Parathyroid adenoma (tissue), 2 donors: Measurements from ENCODE around the gene RNPC3.

Source experiments
- H2AFZ ChIP-seq: fragments of 300-600 bp; sonication (generic); one replicate; pipeline ENCODE4 v1.7.0; 2017; ENCODE audit warnings: antibody characterized with exemption, mild to moderate bottlenecking
- H3K27ac ChIP-seq: fragments of 300-600 bp; sonication (generic); one replicate; pipeline ENCODE4 v1.7.0; 2017
- H3K27me3 ChIP-seq: fragments of 300-600 bp; sonication (generic); one replicate; pipeline ENCODE4 v1.7.0; 2017; ENCODE audit warnings: low read length; ENCODE audit not compliant: control insufficient read depth, insufficient read depth
- H3K36me3 ChIP-seq: fragments of 300-600 bp; sonication (generic); one replicate; pipeline ENCODE4 v1.7.0; 2017; ENCODE audit warnings: low read length; ENCODE audit not compliant: control insufficient read depth, insufficient read depth
- H3K4me1 ChIP-seq: fragments of 300-600 bp; sonication (generic); one replicate; pipeline ENCODE4 v1.7.0; 2017; ENCODE audit warnings: control low read depth
- H3K4me2 ChIP-seq: fragments of 300-600 bp; sonication (generic); one replicate; pipeline ENCODE4 v1.7.0; 2017; ENCODE audit warnings: low read length
- H3K4me3 ChIP-seq: fragments of 300-600 bp; sonication (generic); one replicate; pipeline ENCODE4 v1.7.0; 2017; ENCODE audit warnings: low read depth, low read length
- H3K79me2 ChIP-seq: fragments of 300-600 bp; sonication (generic); one replicate; pipeline ENCODE4 v1.7.0; 2017; ENCODE audit warnings: control low read depth
- H3K9ac ChIP-seq: fragments of 300-600 bp; sonication (generic); one replicate; pipeline ENCODE4 v1.7.0; 2017; ENCODE audit warnings: mild to moderate bottlenecking
- H3K9me3 ChIP-seq: fragments of 300-600 bp; sonication (generic); one replicate; pipeline ENCODE4 v1.7.0; 2017; ENCODE audit warnings: low read length; ENCODE audit not compliant: control insufficient read depth
- TF ChIP-seq, protein P1 (sequence below): fragments of 300-600 bp; sonication (generic); IDR thresholded peaks from one replicate; pipeline ENCODE4 v1.7.0; 2017; ENCODE audit warnings: antibody characterized with exemption, mild to moderate bottlenecking
- donor health status: primary hyperparathyroidism.

Gene RNPC3

DNA sequence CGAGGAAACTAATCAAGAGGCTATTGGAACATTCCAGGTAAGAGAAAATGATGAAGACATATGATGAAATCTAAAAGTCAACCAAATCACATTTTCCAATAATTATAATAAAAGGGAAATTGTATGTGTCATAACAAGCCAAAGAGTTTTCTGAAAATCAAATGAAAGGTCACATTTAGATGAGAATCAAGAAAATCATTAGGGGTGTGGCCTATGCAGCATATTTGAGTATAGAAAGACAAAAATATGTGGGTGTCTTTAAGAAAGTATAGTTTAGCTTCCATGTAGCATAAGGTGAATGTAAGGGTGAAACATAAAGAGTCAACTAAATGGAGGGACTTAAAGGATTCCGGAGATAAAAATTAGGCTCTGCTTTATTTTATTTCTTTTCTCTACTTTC, 9.2 kb upstream of the RNPC3 start:
- H3K4me3 ChIP-seq, result no peak overlapping the region
- H3K9me3 ChIP-seq, result no peaks in the 10 kb centered on the region
- H3K27me3 ChIP-seq, result no peaks in the 10 kb centered on the region
- H2AFZ ChIP-seq, result no peak overlapping the region
- H3K4me2 ChIP-seq, result no peak overlapping the region
- H3K36me3 ChIP-seq, result no peaks in the 10 kb centered on the region
- no peaks in the 10 kb centered on the region for H3K79me2 ChIP-seq
- H3K27ac ChIP-seq, result no peak overlapping the region
- no peak overlapping the region for H3K9ac ChIP-seq
- TF ChIP-seq, protein P1, sequence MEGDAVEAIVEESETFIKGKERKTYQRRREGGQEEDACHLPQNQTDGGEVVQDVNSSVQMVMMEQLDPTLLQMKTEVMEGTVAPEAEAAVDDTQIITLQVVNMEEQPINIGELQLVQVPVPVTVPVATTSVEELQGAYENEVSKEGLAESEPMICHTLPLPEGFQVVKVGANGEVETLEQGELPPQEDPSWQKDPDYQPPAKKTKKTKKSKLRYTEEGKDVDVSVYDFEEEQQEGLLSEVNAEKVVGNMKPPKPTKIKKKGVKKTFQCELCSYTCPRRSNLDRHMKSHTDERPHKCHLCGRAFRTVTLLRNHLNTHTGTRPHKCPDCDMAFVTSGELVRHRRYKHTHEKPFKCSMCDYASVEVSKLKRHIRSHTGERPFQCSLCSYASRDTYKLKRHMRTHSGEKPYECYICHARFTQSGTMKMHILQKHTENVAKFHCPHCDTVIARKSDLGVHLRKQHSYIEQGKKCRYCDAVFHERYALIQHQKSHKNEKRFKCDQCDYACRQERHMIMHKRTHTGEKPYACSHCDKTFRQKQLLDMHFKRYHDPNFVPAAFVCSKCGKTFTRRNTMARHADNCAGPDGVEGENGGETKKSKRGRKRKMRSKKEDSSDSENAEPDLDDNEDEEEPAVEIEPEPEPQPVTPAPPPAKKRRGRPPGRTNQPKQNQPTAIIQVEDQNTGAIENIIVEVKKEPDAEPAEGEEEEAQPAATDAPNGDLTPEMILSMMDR, result no peak
- no peaks in the 10 kb centered on the region for H3K4me1 ChIP-seq

DNA sequence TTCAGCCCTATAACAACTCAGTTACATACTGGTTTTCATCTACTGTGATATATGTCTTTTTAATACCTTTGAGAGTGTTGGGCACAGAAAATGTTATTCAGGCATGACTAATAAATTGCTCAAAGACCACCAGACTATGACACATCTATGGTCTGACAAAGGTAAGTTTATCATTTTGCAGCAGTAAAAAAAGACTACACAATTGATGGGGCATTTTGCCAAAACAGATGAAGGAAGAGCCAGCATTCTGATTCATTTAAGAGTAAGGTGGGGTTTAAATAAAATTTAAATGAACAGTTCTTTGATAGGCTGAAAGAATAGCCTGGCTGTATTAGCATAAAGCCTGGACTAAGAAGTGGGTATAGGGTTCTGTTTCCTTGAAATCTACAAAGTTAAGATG, 8.8 kb upstream of the RNPC3 start:
- Histone ChIP-seq H3K27me3 (no peaks in the 10 kb centered on the region), H3K4me3 (no peak overlapping the region), H3K36me3 (no peaks in the 10 kb centered on the region), H2AFZ (no peak overlapping the region), H3K4me2 (no peak overlapping the region), H3K27ac (no peak overlapping the region), H3K9ac (no peak overlapping the region), H3K4me1 (no peaks in the 10 kb centered on the region), H3K79me2 (no peaks in the 10 kb centered on the region), H3K9me3 (no peaks in the 10 kb centered on the region)
- TF ChIP-seq, protein P1, result no peak

DNA sequence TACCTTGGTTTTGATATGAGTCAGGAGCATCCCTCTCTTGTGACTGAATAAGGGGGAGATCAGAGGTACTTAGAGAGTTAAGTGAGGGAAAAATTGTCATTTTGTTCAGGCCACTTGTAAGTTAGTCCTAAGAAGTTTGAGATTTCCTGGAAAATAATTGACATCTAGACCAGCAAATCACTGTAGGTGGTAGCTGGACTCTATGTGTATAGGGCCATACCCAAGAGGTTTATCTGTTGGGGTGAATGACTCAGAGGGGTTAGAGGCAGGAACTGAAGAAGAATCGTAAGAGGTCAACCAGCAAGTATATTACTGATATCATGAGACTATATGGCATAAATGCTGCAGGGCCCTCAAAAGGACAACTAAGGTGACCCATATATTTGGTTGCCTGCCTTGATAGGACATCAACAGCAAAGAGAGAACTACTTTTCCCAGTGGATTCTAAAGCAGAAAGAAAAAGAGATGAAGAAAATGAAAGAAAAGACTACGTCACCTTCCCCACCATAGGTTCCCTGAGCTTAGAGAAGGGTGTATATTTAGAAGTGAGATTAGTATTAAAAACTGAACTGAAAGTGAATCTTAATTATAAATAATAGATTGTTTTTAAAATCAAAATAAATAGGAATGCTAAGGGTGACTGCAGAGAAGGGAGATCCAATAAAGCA, 8.0 kb upstream of the RNPC3 start:
- H3K4me3 ChIP-seq, result no peak overlapping the region
- TF ChIP-seq, protein P1, result no peak
- H3K27me3 ChIP-seq, result no peaks in the 10 kb centered on the region
- no peak overlapping the region for H3K4me2 ChIP-seq
- no peaks in the 10 kb centered on the region for H3K36me3 ChIP-seq
- no peak overlapping the region for H3K9ac ChIP-seq
- no peaks in the 10 kb centered on the region for H3K9me3 ChIP-seq
- H2AFZ ChIP-seq, result no peak overlapping the region
- H3K27ac ChIP-seq, result no peak overlapping the region
- H3K4me1 ChIP-seq, result no peaks in the 10 kb centered on the region
- H3K79me2 ChIP-seq, result no peaks in the 10 kb centered on the region

DNA sequence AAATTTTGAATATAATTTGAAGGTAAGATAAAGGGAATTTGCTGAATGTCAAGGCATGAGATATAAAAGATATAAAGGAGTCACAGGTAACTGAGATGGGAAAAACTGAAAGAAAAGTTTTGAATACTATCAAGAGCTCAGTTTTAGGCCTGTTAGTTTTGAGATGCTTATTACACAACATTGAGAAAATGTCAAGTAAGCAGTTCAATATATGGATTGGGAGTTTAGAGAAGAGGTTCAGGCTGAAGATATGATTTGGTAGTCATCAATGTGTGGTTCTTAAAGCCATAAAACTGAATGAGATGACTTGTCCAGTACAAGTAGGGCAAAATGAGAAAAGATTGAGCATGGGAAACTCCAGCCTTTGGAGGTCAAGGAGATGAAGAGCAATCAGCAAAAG, 4.7 kb upstream of the RNPC3 start:
- H2AFZ ChIP-seq, result no peak overlapping the region
- H3K27ac ChIP-seq, result no peak overlapping the region
- H3K9ac ChIP-seq, result no peak overlapping the region
- H3K79me2 ChIP-seq, result no peaks in the 10 kb centered on the region
- H3K4me2 ChIP-seq, result no peak overlapping the region
- H3K36me3 ChIP-seq, result no peaks in the 10 kb centered on the region
- H3K4me1 ChIP-seq, result no peaks in the 10 kb centered on the region
- no peaks in the 10 kb centered on the region for H3K9me3 ChIP-seq
- TF ChIP-seq, protein P1, result no peak
- H3K27me3 ChIP-seq, result no peaks in the 10 kb centered on the region
- H3K4me3 ChIP-seq, result no peak overlapping the region

DNA sequence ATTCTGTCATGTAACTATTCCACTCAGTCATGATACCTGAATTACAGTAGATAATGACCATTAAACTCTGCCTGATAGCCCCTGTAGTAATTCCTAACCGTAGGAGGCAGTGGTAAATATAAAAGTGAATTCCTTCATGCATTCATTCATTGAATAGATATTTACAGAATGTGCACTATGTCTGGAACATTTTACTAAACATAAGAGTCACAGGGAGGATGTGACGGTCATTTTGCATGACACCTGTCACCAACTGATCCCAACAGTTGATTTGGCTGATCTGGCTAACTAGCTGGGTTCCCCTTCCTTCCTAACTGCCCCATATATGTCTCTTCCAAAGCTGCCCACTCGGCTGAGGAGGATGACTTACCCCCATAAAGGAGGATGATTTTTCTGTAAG, 2.2 kb upstream of the RNPC3 start:
- Histone ChIP-seq H3K9me3 (no peaks in the 10 kb centered on the region), H3K36me3 (no peaks in the 10 kb centered on the region), H3K4me1 (peaks cover 3% of the 10 kb centered on the region), H3K9ac (no peak overlapping the region), H3K79me2 (peaks cover 2% of the 10 kb centered on the region), H3K27me3 (no peaks in the 10 kb centered on the region), H3K27ac (no peak overlapping the region), H3K4me2 (no peak overlapping the region), H3K4me3 (no peak overlapping the region), H2AFZ (no peak overlapping the region)
- TF ChIP-seq, protein P1, result no peak
